GM23338 (cell line): Measurements from ENCODE around the gene MUC5B. TPM values are rescaled to one million over a fixed set of nuclear protein-coding genes. Genes with fewer than 3 reads are reported as not detected.
A peak's percentile ranks its signal among the peaks of the same experiment; 100 is the strongest.

Source experiments
- ATAC-seq: fragments of 200-7000 bp; cut with Tn5 transposase; 3 replicates; pipeline ENCODE4 v1.9.1; 2020
- DNase-seq: peaks from one replicate; pipeline ENCODE4 v3.0.0-alpha.2; 2015; ENCODE audit warnings: low spot score
- H2AFZ ChIP-seq: fragments of 200-600 bp; sonication (generic); 2 replicates; pipeline ENCODE4 v1.8.0; 2016; ENCODE audit warnings: antibody characterized with exemption, mild to moderate bottlenecking, moderate library complexity
- H3F3A ChIP-seq: fragments of 200-600 bp; sonication (generic); replicated peaks from 2 replicates; pipeline ENCODE4 v1.8.0; 2017; ENCODE audit warnings: antibody characterized with exemption, mixed run types, low read depth
- H3K27ac ChIP-seq: fragments of 200-600 bp; sonication (generic); 2 replicates; pipeline ENCODE4 v1.6.1; 2016; ENCODE audit warnings: low read depth
- H3K27me3 ChIP-seq: fragments of 200-600 bp; sonication (generic); 2 replicates; pipeline ENCODE4 v1.8.0; 2016; ENCODE audit warnings: mild to moderate bottlenecking, mixed run types, moderate library complexity; ENCODE audit not compliant: insufficient read depth
- H3K36me3 ChIP-seq: fragments of 200-600 bp; sonication (generic); 2 replicates; pipeline ENCODE4 v1.8.0; 2016; ENCODE audit warnings: mild to moderate bottlenecking; ENCODE audit not compliant: insufficient read depth
- H3K4me1 ChIP-seq: fragments of 200-600 bp; sonication (generic); 2 replicates; pipeline ENCODE4 v1.8.0; 2016; ENCODE audit warnings: mild to moderate bottlenecking, moderate library complexity; ENCODE audit not compliant: insufficient read depth
- H3K4me2 ChIP-seq: fragments of 200-600 bp; sonication (generic); 2 replicates; pipeline ENCODE4 v1.7.1; 2017; ENCODE audit warnings: mixed run types
- H3K4me3 ChIP-seq: fragments of 200-600 bp; sonication (generic); 2 replicates; pipeline ENCODE4 v1.6.1; 2016; ENCODE audit warnings: mixed run types
- H3K79me2 ChIP-seq: fragments of 200-600 bp; sonication (generic); replicated peaks from 2 replicates; pipeline ENCODE4 v1.8.0; 2017; ENCODE audit warnings: mild to moderate bottlenecking; ENCODE audit not compliant: insufficient read depth
- H3K9me2 ChIP-seq: fragments of 200-600 bp; sonication (generic); 2 replicates; pipeline ENCODE4 v1.8.0; 2017; ENCODE audit not compliant: insufficient read depth
- H4K20me1 ChIP-seq: fragments of 200-600 bp; sonication (generic); replicated peaks from 2 replicates; pipeline ENCODE4 v1.8.0; 2017; ENCODE audit warnings: mild to moderate bottlenecking; ENCODE audit not compliant: insufficient read depth
- H3K27ac Mint-ChIP-seq: 2 replicates; pipeline ENCODE4 v1.8.0; 2020; ENCODE audit warnings: inconsistent platforms, mild to moderate bottlenecking, moderate library complexity, mixed read lengths
- H3K27me3 Mint-ChIP-seq: 3 replicates; pipeline ENCODE4 v1.8.0; 2022; ENCODE audit warnings: low read depth, mild to moderate bottlenecking, moderate library complexity, mixed read lengths, inconsistent platforms; ENCODE audit not compliant: insufficient read depth, poor library complexity
- H3K36me3 Mint-ChIP-seq: 3 replicates; pipeline ENCODE4 v1.8.0; 2021; ENCODE audit warnings: low read depth, mild to moderate bottlenecking, inconsistent platforms, moderate library complexity, mixed read lengths
- H3K4me1 Mint-ChIP-seq: 3 replicates; pipeline ENCODE4 v1.8.0; 2020; ENCODE audit warnings: mild to moderate bottlenecking, inconsistent platforms, mixed read lengths
- H3K4me3 Mint-ChIP-seq: 3 replicates; pipeline ENCODE4 v1.8.0; 2021; ENCODE audit warnings: moderate library complexity, mild to moderate bottlenecking, inconsistent platforms, mixed read lengths
- H3K9me3 Mint-ChIP-seq: 3 replicates; pipeline ENCODE4 v1.8.0; 2020; ENCODE audit warnings: moderate library complexity, mild to moderate bottlenecking, inconsistent platforms, mixed read lengths
- ETS1 ChIP-seq: IDR thresholded peaks from 2 replicates; pipeline ENCODE4 v1.6.1; 2016; ENCODE audit warnings: antibody characterized with exemption
- EZH2 ChIP-seq: fragments of 200-600 bp; sonication (generic); IDR thresholded peaks from one replicate; pipeline ENCODE4 v1.8.0; 2017; ENCODE audit warnings: antibody characterized with exemption, mild to moderate bottlenecking, low read depth; ENCODE audit not compliant: unreplicated experiment
- JUNB ChIP-seq: IDR thresholded peaks from one replicate; pipeline ENCODE4 v1.6.1; 2016; ENCODE audit warnings: antibody characterized with exemption; ENCODE audit not compliant: unreplicated experiment
- NANOG ChIP-seq: IDR thresholded peaks from 2 replicates; pipeline ENCODE4 v1.6.1; 2016; ENCODE audit warnings: antibody characterized with exemption, borderline replicate concordance
- STAT1 ChIP-seq: IDR thresholded peaks from one replicate; pipeline ENCODE4 v1.6.1; 2016; ENCODE audit warnings: antibody characterized with exemption; ENCODE audit not compliant: unreplicated experiment
- ZNF114 ChIP-seq: fragments of 250-450 bp; sonication (Bioruptor Pico); IDR thresholded peaks from 2 replicates; pipeline ENCODE4 v1.5.0; 2020; ENCODE audit warnings: mild to moderate bottlenecking, moderate library complexity
- ZNF331 ChIP-seq: fragments of 250-450 bp; sonication (Bioruptor Pico); IDR thresholded peaks from 2 replicates; pipeline ENCODE4 v1.5.0; 2020; ENCODE audit warnings: low read depth, mild to moderate bottlenecking, moderate library complexity
- polyA plus RNA-seq: library from polyadenylated mRNA; unstranded; fragments of >200 nt; fragmentation: Nextera tagmentation; extraction: Ambion mirVana; gene quantifications from 2 replicates; pipeline ENCODE4 v1.2.1, GENCODE V29; 2016
- total RNA-seq: library from RNA; depleted of rRNA; stranded (reverse); fragments of >200 nt; shearing (Covaris generic); gene quantifications from 2 replicates; pipeline ENCODE4 v1.2.3, GENCODE V29; 2014
- TF ChIP-seq, protein P1 (sequence below): IDR thresholded peaks from one replicate; pipeline ENCODE4 v1.6.1; 2018; ENCODE audit warnings: antibody characterized with exemption; ENCODE audit not compliant: unreplicated experiment
- TF ChIP-seq, protein P2 (sequence below), 2 experiments: fragments of 200-600 bp in 1 of 2; sonication (generic) in 1 of 2; conservative IDR thresholded peaks; 2 replicates each; pipeline versions ENCODE4 v1.5.1 to v1.6.1; 2016 to 2017; ENCODE audit warnings: antibody characterized with exemption in 2 of 2, low read depth in 2 of 2, mild to moderate bottlenecking in 2 of 2, moderate library complexity in 1 of 2

Gene MUC5B
- total and polyA plus RNA-seq, 2 experiments from 2014 or later, result 0.18 to 0.90 TPM

GRCh38 chr11:1302461-1303125, 79.7 kb downstream of the MUC5B start (continued):
- TF ChIP-seq, protein P1, sequence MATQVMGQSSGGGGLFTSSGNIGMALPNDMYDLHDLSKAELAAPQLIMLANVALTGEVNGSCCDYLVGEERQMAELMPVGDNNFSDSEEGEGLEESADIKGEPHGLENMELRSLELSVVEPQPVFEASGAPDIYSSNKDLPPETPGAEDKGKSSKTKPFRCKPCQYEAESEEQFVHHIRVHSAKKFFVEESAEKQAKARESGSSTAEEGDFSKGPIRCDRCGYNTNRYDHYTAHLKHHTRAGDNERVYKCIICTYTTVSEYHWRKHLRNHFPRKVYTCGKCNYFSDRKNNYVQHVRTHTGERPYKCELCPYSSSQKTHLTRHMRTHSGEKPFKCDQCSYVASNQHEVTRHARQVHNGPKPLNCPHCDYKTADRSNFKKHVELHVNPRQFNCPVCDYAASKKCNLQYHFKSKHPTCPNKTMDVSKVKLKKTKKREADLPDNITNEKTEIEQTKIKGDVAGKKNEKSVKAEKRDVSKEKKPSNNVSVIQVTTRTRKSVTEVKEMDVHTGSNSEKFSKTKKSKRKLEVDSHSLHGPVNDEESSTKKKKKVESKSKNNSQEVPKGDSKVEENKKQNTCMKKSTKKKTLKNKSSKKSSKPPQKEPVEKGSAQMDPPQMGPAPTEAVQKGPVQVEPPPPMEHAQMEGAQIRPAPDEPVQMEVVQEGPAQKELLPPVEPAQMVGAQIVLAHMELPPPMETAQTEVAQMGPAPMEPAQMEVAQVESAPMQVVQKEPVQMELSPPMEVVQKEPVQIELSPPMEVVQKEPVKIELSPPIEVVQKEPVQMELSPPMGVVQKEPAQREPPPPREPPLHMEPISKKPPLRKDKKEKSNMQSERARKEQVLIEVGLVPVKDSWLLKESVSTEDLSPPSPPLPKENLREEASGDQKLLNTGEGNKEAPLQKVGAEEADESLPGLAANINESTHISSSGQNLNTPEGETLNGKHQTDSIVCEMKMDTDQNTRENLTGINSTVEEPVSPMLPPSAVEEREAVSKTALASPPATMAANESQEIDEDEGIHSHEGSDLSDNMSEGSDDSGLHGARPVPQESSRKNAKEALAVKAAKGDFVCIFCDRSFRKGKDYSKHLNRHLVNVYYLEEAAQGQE, result no peak
- TF ChIP-seq NANOG, result no peak
- no peak for TF ChIP-seq JUNB
- TF ChIP-seq, protein P2, sequence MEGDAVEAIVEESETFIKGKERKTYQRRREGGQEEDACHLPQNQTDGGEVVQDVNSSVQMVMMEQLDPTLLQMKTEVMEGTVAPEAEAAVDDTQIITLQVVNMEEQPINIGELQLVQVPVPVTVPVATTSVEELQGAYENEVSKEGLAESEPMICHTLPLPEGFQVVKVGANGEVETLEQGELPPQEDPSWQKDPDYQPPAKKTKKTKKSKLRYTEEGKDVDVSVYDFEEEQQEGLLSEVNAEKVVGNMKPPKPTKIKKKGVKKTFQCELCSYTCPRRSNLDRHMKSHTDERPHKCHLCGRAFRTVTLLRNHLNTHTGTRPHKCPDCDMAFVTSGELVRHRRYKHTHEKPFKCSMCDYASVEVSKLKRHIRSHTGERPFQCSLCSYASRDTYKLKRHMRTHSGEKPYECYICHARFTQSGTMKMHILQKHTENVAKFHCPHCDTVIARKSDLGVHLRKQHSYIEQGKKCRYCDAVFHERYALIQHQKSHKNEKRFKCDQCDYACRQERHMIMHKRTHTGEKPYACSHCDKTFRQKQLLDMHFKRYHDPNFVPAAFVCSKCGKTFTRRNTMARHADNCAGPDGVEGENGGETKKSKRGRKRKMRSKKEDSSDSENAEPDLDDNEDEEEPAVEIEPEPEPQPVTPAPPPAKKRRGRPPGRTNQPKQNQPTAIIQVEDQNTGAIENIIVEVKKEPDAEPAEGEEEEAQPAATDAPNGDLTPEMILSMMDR (conservative IDR thresholded peaks at IDR 0.05; ENCODE audit: low read depth in 2 of 2), result no peak
- no peak for TF ChIP-seq STAT1
- no peak for TF ChIP-seq ZNF331 (CRISPR knock-in tag)
- TF ChIP-seq ZNF114 (CRISPR knock-in tag), result no peak

DNA sequence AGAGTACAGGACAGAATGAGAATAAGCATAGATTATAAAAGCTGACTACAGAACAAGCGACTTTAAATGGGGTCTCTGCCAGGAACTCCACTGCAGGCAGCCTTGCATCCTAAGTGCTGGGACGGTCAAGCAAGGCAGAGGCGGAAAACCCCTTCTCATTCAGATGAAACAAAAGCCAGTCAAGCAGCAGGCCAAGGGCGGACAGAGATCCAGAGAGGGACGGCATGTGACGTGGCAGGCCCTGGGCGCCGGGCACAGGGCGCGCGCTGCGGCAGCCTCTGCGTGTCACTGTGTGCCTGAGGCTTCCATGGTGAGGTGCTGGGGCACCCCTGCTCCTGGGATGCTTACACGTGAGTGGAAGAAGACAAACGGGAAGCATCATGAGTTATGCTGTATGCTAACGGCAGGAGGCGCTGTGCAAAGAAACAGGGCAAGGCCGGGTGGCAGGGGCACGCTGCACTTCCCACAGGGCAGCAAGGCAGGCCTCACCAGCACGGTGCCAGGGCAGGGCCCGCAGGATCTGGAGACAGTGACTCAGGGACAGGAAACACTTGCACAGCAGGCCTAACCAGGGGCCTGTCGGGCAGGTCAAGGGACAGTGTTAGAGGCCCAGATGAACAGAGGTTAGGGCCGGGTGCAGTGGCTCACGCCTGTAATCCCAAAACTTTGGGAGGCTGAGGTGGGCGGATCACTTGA, 80.4 kb downstream of the MUC5B start:
- Histone ChIP-seq H3K36me3 (no peaks in the 10 kb centered on the region), H3K79me2 (peaks cover 85% of the 10 kb centered on the region), H3K4me3 (no peak overlapping the region), H3K9me2 (no peaks in the 10 kb centered on the region), H3F3A (no peaks in the 10 kb centered on the region), H3K27me3 (no peaks in the 10 kb centered on the region), H3K27ac (no peak overlapping the region), H3K4me2 (no peak overlapping the region), H4K20me1 (peaks cover 5% of the 10 kb centered on the region; the same call in 1 of the 2 replicates), H3K4me1 (0 out of 2 replicates have a peak, but pooled peaks cover 5% of the 10 kb centered on the region), H2AFZ (no peak overlapping the region)
- H3K4me1 Mint-ChIP-seq, result peaks cover 33% of the 10 kb centered on the region
- ATAC-seq (peak; percentile 73), DNase-seq (peak; percentile 70)
- H3K36me3 Mint-ChIP-seq, result no peaks in the 10 kb centered on the region
- H3K27ac Mint-ChIP-seq, result peak overlapping the region; percentile 52; the same call in 1 of the 2 replicates
- peaks cover 7% of the 10 kb centered on the region for H3K27me3 Mint-ChIP-seq
- H3K9me3 Mint-ChIP-seq, result no peaks in the 10 kb centered on the region; the same call in 2 of the 3 replicates
- H3K4me3 Mint-ChIP-seq, result no peak overlapping the region
- TF ChIP-seq, protein P2 (conservative IDR thresholded peaks at IDR 0.05; ENCODE audit: low read depth in 2 of 2), result peak; percentile 57 to 76
- TF ChIP-seq, protein P1, result no peak
- TF ChIP-seq EZH2, result no peak
- no peak for TF ChIP-seq ZNF114 (CRISPR knock-in tag)
- TF ChIP-seq STAT1, result no peak
- TF ChIP-seq JUNB, result no peak
- TF ChIP-seq ETS1, result no peak
